ENCODE measurements around the gene ADAM12. TPM values are rescaled to one million over a fixed set of nuclear protein-coding genes. Genes with fewer than 3 reads are reported as not detected.

The ADAM12 gene
- polyA plus RNA-seq, 1 of the 3 experiments (the other 2 are of a cell fraction) = 25.0 TPM

DNA sequence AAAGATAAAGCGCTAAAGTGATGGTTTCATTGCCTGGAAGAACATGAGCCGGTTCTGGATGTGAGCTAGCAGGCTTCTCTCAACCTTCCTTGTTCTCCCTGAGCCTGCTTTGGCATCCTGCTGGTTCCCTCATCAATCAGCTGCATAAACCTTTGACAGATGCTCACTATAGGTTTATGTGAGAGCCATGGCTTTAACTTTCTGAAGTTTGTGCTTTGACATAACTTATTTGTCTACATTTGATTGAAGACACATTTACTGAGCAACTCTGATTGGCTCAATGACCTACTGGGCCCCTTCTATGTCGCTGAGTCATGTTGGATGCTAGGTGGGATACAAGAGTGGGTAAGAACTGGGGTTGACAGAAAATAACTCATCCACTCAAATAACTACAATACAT, 192.0 kb downstream of the ADAM12 start:
- H2AFZ ChIP-seq (ENCODE audit: low read depth) = no peak overlapping the region
- no peak overlapping the region for H3K4me3 ChIP-seq (ENCODE audit: low read depth in 2 of 2, low read length in 1 of 2)
- H3K27ac ChIP-seq (ENCODE audit: low read depth in 2 of 2, low read length in 1 of 2) = no peak overlapping the region
- no peaks in the 10 kb centered on the region for H3K27me3 ChIP-seq (ENCODE audit: insufficient read depth)
- H3K79me2 ChIP-seq (ENCODE audit: insufficient read depth) = no peaks in the 10 kb centered on the region
- H3K4me1 ChIP-seq (ENCODE audit: control insufficient read depth in 1 of 2, insufficient read depth in 2 of 2, low read depth in 1 of 2, low read length in 1 of 2) = peaks cover 2 to 19% of the 10 kb centered on the region in 2 experiments; a peak in 3 of 4 replicates
- no peak for DNase-seq
- ChIA-PET CTCF (no interaction called here), POLR2A (no interaction called here)
- no peaks in the 10 kb centered on the region for H3K9me3 ChIP-seq
- H3K9ac ChIP-seq = no peak overlapping the region
- H4K20me1 ChIP-seq (ENCODE audit: insufficient read depth) = no peaks in the 10 kb centered on the region
- peaks cover 18% of the 10 kb centered on the region for H3F3A ChIP-seq (replicated peaks; ENCODE audit: insufficient read depth)
- no peaks in the 10 kb centered on the region for H3K9me2 ChIP-seq
- TF ChIP-seq JUND (IDR thresholded peaks at IDR 0.05) = no peak
- TF ChIP-seq YY1 (IDR thresholded peaks at IDR 0.05; ENCODE audit: low read depth) = no peak
- no peak for TF ChIP-seq TCF12 (IDR thresholded peaks at IDR 0.05)
- WGBS (ENCODE audit: low lambda C conversion rate) = 98% methylated on average over 3 of the region's 3 CpGs
- no peak overlapping the region for H3K4me2 ChIP-seq
- no peaks in the 10 kb centered on the region for H3K36me3 ChIP-seq (replicated peaks in 1 of 2; ENCODE audit: control insufficient read depth in 1 of 2, insufficient read depth in 2 of 2, low read length in 1 of 2)

DNA sequence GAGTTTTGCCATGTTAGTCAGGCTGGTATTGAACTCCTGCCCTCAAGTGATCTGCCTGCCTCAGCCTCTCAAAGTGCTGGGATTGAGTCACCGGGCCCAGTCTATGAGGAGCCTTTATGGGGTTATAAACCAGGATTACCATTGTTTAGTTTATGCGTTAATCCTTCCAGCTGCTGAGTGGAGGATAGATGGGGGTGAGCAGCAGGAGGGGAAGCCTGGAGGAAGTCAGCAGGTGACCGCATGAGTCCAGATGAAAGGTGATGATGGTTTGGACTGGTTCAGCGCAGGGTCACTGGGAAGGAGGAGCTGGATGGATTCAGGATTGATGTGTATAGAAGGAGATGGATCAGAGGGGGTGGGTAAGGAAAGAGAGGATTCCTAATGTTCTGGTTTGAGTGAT, 197.1 kb downstream of the ADAM12 start:
- no peak for DNase-seq
- Histone ChIP-seq H3K9me2 (no peaks in the 10 kb centered on the region), H3K9me3 (no peaks in the 10 kb centered on the region), H3K4me3 (ENCODE audit: low read depth in 2 of 2, low read length in 1 of 2) (no peak overlapping the region), H3K79me2 (ENCODE audit: insufficient read depth) (no peaks in the 10 kb centered on the region), H4K20me1 (ENCODE audit: insufficient read depth) (no peaks in the 10 kb centered on the region), H3K4me2 (no peak overlapping the region), H3K27me3 (ENCODE audit: insufficient read depth) (no peaks in the 10 kb centered on the region), H3F3A (replicated peaks; ENCODE audit: insufficient read depth) (no peaks in the 10 kb centered on the region), H2AFZ (ENCODE audit: low read depth) (no peak overlapping the region), H3K27ac (ENCODE audit: low read depth in 2 of 2, low read length in 1 of 2) (no peak overlapping the region), H3K9ac (no peak overlapping the region), H3K36me3 (replicated peaks in 1 of 2; ENCODE audit: control insufficient read depth in 1 of 2, insufficient read depth in 2 of 2, low read length in 1 of 2) (no peaks in the 10 kb centered on the region), H3K4me1 (ENCODE audit: control insufficient read depth in 1 of 2, insufficient read depth in 2 of 2, low read depth in 1 of 2, low read length in 1 of 2) (no peaks in the 10 kb centered on the region)
- CTCF ChIA-PET = interaction anchor here (1.0 kb wide), 1 partner anchor 33 kb away, joined by 3 read pairs; no protein-coding TSS in a partner anchor
- POLR2A ChIA-PET = no interaction called here
- no peak for TF ChIP-seq SMC3 (IDR thresholded peaks at IDR 0.05; ENCODE audit: low read depth, low read length)
- TF ChIP-seq NRF1 (IDR thresholded peaks at IDR 0.05; ENCODE audit: low read depth, low read length) = no peak
- TF ChIP-seq, protein P1, sequence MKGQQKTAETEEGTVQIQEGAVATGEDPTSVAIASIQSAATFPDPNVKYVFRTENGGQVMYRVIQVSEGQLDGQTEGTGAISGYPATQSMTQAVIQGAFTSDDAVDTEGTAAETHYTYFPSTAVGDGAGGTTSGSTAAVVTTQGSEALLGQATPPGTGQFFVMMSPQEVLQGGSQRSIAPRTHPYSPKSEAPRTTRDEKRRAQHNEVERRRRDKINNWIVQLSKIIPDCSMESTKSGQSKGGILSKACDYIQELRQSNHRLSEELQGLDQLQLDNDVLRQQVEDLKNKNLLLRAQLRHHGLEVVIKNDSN (IDR thresholded peaks at IDR 0.05; ENCODE audit: borderline replicate concordance, low read depth) = no peak
- TF ChIP-seq TCF12 (IDR thresholded peaks at IDR 0.05) = no peak
- no peak for TF ChIP-seq EZH2phosphoT487 (IDR thresholded peaks at IDR 0.05; ENCODE audit: borderline replicate concordance, low read depth)
- TF ChIP-seq TEAD4 (IDR thresholded peaks at IDR 0.05; ENCODE audit: borderline replicate concordance, insufficient read depth) = no peak
- TF ChIP-seq, protein P2, sequence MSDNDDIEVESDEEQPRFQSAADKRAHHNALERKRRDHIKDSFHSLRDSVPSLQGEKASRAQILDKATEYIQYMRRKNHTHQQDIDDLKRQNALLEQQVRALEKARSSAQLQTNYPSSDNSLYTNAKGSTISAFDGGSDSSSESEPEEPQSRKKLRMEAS (IDR thresholded peaks at IDR 0.05; ENCODE audit: low read depth) = no peak
- no peak for TF ChIP-seq FOSL2 (IDR thresholded peaks at IDR 0.05; ENCODE audit: borderline replicate concordance, low read depth)
- no peak for TF ChIP-seq NFIC (IDR thresholded peaks at IDR 0.05; ENCODE audit: borderline replicate concordance)
- no peak for TF ChIP-seq FOXJ3 (CRISPR knock-in tag; IDR thresholded peaks at IDR 0.05)
- TF ChIP-seq SIN3A (IDR thresholded peaks at IDR 0.05; ENCODE audit: borderline replicate concordance, low read depth, low read length) = no peak
- no peak for TF ChIP-seq ELF1 (IDR thresholded peaks at IDR 0.05)
- TF ChIP-seq, protein P3, sequence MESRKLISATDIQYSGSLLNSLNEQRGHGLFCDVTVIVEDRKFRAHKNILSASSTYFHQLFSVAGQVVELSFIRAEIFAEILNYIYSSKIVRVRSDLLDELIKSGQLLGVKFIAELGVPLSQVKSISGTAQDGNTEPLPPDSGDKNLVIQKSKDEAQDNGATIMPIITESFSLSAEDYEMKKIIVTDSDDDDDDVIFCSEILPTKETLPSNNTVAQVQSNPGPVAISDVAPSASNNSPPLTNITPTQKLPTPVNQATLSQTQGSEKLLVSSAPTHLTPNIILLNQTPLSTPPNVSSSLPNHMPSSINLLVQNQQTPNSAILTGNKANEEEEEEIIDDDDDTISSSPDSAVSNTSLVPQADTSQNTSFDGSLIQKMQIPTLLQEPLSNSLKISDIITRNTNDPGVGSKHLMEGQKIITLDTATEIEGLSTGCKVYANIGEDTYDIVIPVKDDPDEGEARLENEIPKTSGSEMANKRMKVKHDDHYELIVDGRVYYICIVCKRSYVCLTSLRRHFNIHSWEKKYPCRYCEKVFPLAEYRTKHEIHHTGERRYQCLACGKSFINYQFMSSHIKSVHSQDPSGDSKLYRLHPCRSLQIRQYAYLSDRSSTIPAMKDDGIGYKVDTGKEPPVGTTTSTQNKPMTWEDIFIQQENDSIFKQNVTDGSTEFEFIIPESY (IDR thresholded peaks at IDR 0.05; ENCODE audit: borderline replicate concordance, low read depth) = no peak
- TF ChIP-seq EP300 (IDR thresholded peaks at IDR 0.05; ENCODE audit: borderline replicate concordance in 1 of 2, low read depth in 1 of 2, low read length in 1 of 2) = no peak
- TF ChIP-seq FOXM1 (IDR thresholded peaks at IDR 0.05; ENCODE audit: low read depth) = no peak
- 95% methylated on average over 4 of the region's 4 CpGs for WGBS (ENCODE audit: low lambda C conversion rate)

All from SK-N-SH (cell line).